IMR-90 (cell line): Measurements from ENCODE around the gene SMCO3.

Experiments used
- CEBPB ChIP-seq: IDR thresholded peaks from 2 replicates; pipeline ENCODE4 v1.6.1; 2012; ENCODE audit warnings: low read depth, low read length, improper control_type of control experiment
- CTCF ChIP-seq: conservative IDR thresholded peaks from 2 replicates; pipeline ENCODE4 v1.5.1; 2012; ENCODE audit warnings: mild to moderate bottlenecking, low read depth, low read length, improper control_type of control experiment
- MAFK ChIP-seq: IDR thresholded peaks from 2 replicates; pipeline ENCODE4 v1.6.1; 2012; ENCODE audit warnings: low read depth, low read length, improper control_type of control experiment
- MAZ ChIP-seq: IDR thresholded peaks from 2 replicates; pipeline ENCODE4 v1.6.1; 2012; ENCODE audit warnings: low read depth, mild to moderate bottlenecking, low read length, improper control_type of control experiment, moderate library complexity, borderline replicate concordance
- MXI1 ChIP-seq: IDR thresholded peaks from 2 replicates; pipeline ENCODE4 v1.6.1; 2012; ENCODE audit warnings: low read depth, mild to moderate bottlenecking, low read length, moderate library complexity, borderline replicate concordance
- POLR2A ChIP-seq: IDR thresholded peaks from 2 replicates; pipeline ENCODE4 v1.6.1; 2012; ENCODE audit warnings: mild to moderate bottlenecking, low read depth, low read length
- RAD21 ChIP-seq: IDR thresholded peaks from 2 replicates; pipeline ENCODE4 v1.6.1; 2012; ENCODE audit warnings: low read length, improper control_type of control experiment
- RFX5 ChIP-seq: IDR thresholded peaks from 2 replicates; pipeline ENCODE4 v1.8.0; 2012; ENCODE audit warnings: low read depth, mild to moderate bottlenecking, low read length, moderate library complexity

- no peak for TF ChIP-seq CTCF
- TF ChIP-seq CEBPB = no peak; the same call in 1 of the 2 replicates
- no peak for TF ChIP-seq MXI1
- no peak for TF ChIP-seq POLR2A
- no peak for TF ChIP-seq RFX5
- no peak for TF ChIP-seq RAD21
- TF ChIP-seq MAZ = no peak
- TF ChIP-seq MAFK = no peak
These were observed 38.4 kb downstream of the SMCO3 start for GRCh38 chr12:14775636-14775980.
